Thoracic aorta (tissue), 2 donors: ENCODE results near the gene GLRX5. TPM values are rescaled to one million over a fixed set of nuclear protein-coding genes. Genes with fewer than 3 reads are reported as not detected.
A peak's percentile ranks its signal among the peaks of the same experiment; 100 is the strongest.
"Not testable (repeated sequence)": the region's sequence is repeated elsewhere in the genome, so short reads cannot be mapped to it uniquely, and the experiment has no call there.

Experiments used
- ATAC-seq: fragments of 150-250 bp; one replicate; pipeline ENCODE4 v1.8.0; 2017; ENCODE audit warnings: low read depth; ENCODE audit not compliant: insufficient number of reproducible peaks, low FRiP score
- DNase-seq: peaks from one replicate; pipeline ENCODE4 v3.0.0-alpha.2; 2020; ENCODE audit warnings: low spot score
- H3K27ac ChIP-seq, 2 donors: fragments of 200-600 bp; sonication (generic); 1 replicate in 1 of 2; 2 replicates in 1 of 2; pipeline ENCODE4 v1.5.1; 2016; ENCODE audit warnings: mild to moderate bottlenecking in 2 of 2, moderate library complexity in 2 of 2
- H3K27me3 ChIP-seq: fragments of 200-600 bp; sonication (generic); replicated peaks from 2 replicates; pipeline ENCODE4 v1.6.0; 2016; ENCODE audit warnings: mild to moderate bottlenecking; ENCODE audit not compliant: insufficient read depth
- H3K36me3 ChIP-seq: fragments of 200-600 bp; sonication (generic); one replicate; pipeline ENCODE4 v1.5.1; 2016
- H3K4me1 ChIP-seq, 2 donors: fragments of 200-600 bp; sonication (generic); 1 replicate in 1 of 2; 2 replicates in 1 of 2; pipeline versions ENCODE4 v1.5.1 to v1.6.0; 2016; ENCODE audit warnings: low read depth in 2 of 2, mild to moderate bottlenecking in 1 of 2; ENCODE audit not compliant: control insufficient read depth in 1 of 2
- H3K4me3 ChIP-seq: fragments of 200-600 bp; sonication (generic); 2 replicates; pipeline ENCODE4 v1.5.1; 2016; ENCODE audit warnings: mild to moderate bottlenecking
- H3K9me3 ChIP-seq: fragments of 200-600 bp; sonication (generic); 2 replicates; pipeline ENCODE4 v1.5.1; 2016
- CTCF ChIP-seq: fragments of 200-600 bp; sonication (generic); IDR thresholded peaks from one replicate; pipeline ENCODE4 v1.5.1; 2019; ENCODE audit warnings: antibody characterized with exemption
- total RNA-seq, 2 donors: library from RNA; depleted of rRNA; stranded (reverse); fragments of >200 nt; gene quantifications; one replicate each; pipeline versions ENCODE4 v1.1.0 to v1.2.3, GENCODE V29; 2016

Gene GLRX5
- total RNA-seq, 2 donors from 2014 or later = 19.6 to 22.9 TPM

DNA sequence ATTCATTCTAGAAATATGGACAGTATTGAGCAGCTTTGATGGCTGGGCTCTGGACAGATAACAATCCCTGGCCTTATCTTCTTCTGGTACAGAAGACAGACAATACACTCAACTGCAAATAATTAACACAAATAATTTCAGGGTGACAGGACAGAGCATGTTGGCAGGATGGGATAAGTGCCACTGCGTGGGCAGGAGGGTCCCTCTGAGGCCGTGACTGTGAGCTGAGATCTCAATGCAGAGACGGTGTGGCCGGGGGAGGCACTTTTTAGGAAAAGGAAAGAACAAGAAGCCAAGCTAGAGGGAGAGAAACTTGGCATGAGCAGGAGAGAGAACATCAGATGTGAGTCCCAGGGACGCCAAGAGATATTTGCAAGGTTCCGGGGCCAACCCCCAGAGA lies 26.5 kb upstream of the GLRX5 start:
- TF ChIP-seq CTCF = no peak
- peaks cover 16 to 43% of the 10 kb centered on the region in 2 donors for H3K4me1 ChIP-seq
- no peak overlapping the region for H3K4me3 ChIP-seq
- H3K36me3 ChIP-seq = no peaks in the 10 kb centered on the region
- no peak for DNase-seq
- peak overlapping the region; percentile 80 to 82 for H3K27ac ChIP-seq
- no peaks in the 10 kb centered on the region for H3K9me3 ChIP-seq
- ATAC-seq = no peak
- H3K27me3 ChIP-seq = no peaks in the 10 kb centered on the region

- H3K27me3 ChIP-seq = no peaks in the 10 kb centered on the region
- ATAC-seq (no peak), DNase-seq (no peak)
- peaks cover 17 to 49% of the 10 kb centered on the region in 2 donors for H3K4me1 ChIP-seq
- TF ChIP-seq CTCF = no peak
- peak overlapping the region in 1 of 2 donors; percentile 80 for H3K27ac ChIP-seq
- H3K36me3 ChIP-seq = no peaks in the 10 kb centered on the region
- no peaks in the 10 kb centered on the region for H3K9me3 ChIP-seq
- no peak overlapping the region for H3K4me3 ChIP-seq
These were observed 25.4 kb upstream of the GLRX5 start for GRCh38 chr14:95509495-95509894.

- peaks cover 20 to 51% of the 10 kb centered on the region in 2 donors for H3K4me1 ChIP-seq
- not testable (repeated sequence) for H3K27ac ChIP-seq, ATAC-seq, H3K36me3 ChIP-seq, H3K27me3 ChIP-seq, H3K4me3 ChIP-seq, H3K9me3 ChIP-seq, DNase-seq
These were observed 24.5 kb upstream of the GLRX5 start for GRCh38 chr14:95510344-95510743.

DNA sequence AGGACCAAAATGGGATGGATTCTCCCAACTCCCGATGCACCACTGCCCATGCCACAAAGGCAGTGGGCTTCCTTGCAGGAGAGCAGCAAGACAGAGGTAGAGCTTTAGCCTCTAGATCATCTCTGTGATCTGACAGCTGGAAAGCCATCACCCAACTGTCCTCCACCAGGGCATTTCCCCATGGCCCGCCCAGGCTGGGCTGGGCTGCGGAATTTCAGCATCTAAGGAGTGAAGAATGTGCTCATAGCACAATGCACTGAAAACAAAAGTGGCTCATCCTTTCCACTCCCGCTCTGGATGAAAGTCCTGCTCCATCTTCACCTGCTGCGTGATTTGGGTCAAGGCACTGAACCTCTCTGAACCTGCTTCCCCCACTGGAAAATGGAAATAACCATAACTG lies 24.0 kb upstream of the GLRX5 start:
- H3K27ac ChIP-seq = no peak overlapping the region
- H3K27me3 ChIP-seq = no peaks in the 10 kb centered on the region
- no peaks in the 10 kb centered on the region for H3K9me3 ChIP-seq
- ATAC-seq (no peak), DNase-seq (no peak)
- no peaks in the 10 kb centered on the region for H3K36me3 ChIP-seq
- H3K4me1 ChIP-seq = peaks cover 20 to 55% of the 10 kb centered on the region in 2 donors
- H3K4me3 ChIP-seq = no peak overlapping the region
- TF ChIP-seq CTCF = no peak

- H3K27me3 ChIP-seq = no peaks in the 10 kb centered on the region
- peaks cover 20 to 53% of the 10 kb centered on the region in 2 donors for H3K4me1 ChIP-seq
- H3K9me3 ChIP-seq = no peaks in the 10 kb centered on the region
- TF ChIP-seq CTCF = no peak
- DNase-seq = no peak
- H3K36me3 ChIP-seq = no peaks in the 10 kb centered on the region
- no peak for ATAC-seq
- H3K27ac ChIP-seq = no peak overlapping the region
- no peak overlapping the region for H3K4me3 ChIP-seq
These were observed 23.2 kb upstream of the GLRX5 start for GRCh38 chr14:95511687-95512086.

- DNase-seq (no peak), ATAC-seq (no peak)
- Histone ChIP-seq H3K4me1 (peaks cover 21 to 53% of the 10 kb centered on the region in 2 donors), H3K4me3 (no peak overlapping the region), H3K36me3 (no peaks in the 10 kb centered on the region), H3K27ac (no peak overlapping the region), H3K27me3 (no peaks in the 10 kb centered on the region), H3K9me3 (no peaks in the 10 kb centered on the region)
- no peak for TF ChIP-seq CTCF
These were observed 21.6 kb upstream of the GLRX5 start for GRCh38 chr14:95513291-95513690.
